ENCODE measurements around the gene FBXO31. TPM values are rescaled to one million over a fixed set of nuclear protein-coding genes. Genes with fewer than 3 reads are reported as not detected.

Gene FBXO31
- total and polyA plus RNA-seq, 2 of the 13 experiments (the other 11 are each of a cell fraction or from before 2014, with no cell fraction given), result 92.4 to 101 TPM

- TF ChIP-seq IKZF5 (CRISPR knock-in tag; IDR thresholded peaks at IDR 0.05) (peak; percentile 90), THAP9 (CRISPR knock-in tag; IDR thresholded peaks at IDR 0.05; ENCODE audit: borderline replicate concordance) (peak; percentile 94), THYN1 (CRISPR knock-in tag; IDR thresholded peaks at IDR 0.05; ENCODE audit: borderline replicate concordance, low read depth) (no peak), ZNF605 (CRISPR knock-in tag; IDR thresholded peaks at IDR 0.05) (peak; percentile 47; the same call in 1 of the 2 replicates), NFKBIZ (CRISPR knock-in tag; IDR thresholded peaks at IDR 0.05) (peak; percentile 76; the same call in 1 of the 2 replicates), SYNCRIP (IDR thresholded peaks at IDR 0.05; ENCODE audit: insufficient read depth, low read depth, low read length) (no peak), ZBTB4 (CRISPR knock-in tag; IDR thresholded peaks at IDR 0.05; ENCODE audit: borderline replicate concordance) (no peak; the same call in 1 of the 2 replicates), MYNN (CRISPR knock-in tag; IDR thresholded peaks at IDR 0.05; ENCODE audit: low read depth) (no peak), PLRG1 (conservative IDR thresholded peaks at IDR 0.05) (no peak), ZSCAN29 (CRISPR knock-in tag; conservative IDR thresholded peaks at IDR 0.05) (peak; percentile 81; the same call in 1 of the 2 replicates), HMGXB3 (CRISPR knock-in tag; IDR thresholded peaks at IDR 0.05; ENCODE audit: borderline replicate concordance) (peak; percentile 92; the same call in 1 of the 2 replicates), ZC3H4 (CRISPR knock-in tag; IDR thresholded peaks at IDR 0.05; ENCODE audit: borderline replicate concordance) (0 out of 2 replicates have a peak, but pooled peaks have one; percentile 45), HOXA7 (CRISPR knock-in tag; IDR thresholded peaks at IDR 0.05) (no peak), KDM2A (CRISPR knock-in tag; IDR thresholded peaks at IDR 0.05; ENCODE audit: borderline replicate concordance, low read depth) (peak; percentile 96), MTA3 (CRISPR knock-in tag; IDR thresholded peaks at IDR 0.05) (no peak), FIP1L1 (IDR thresholded peaks at IDR 0.05; ENCODE audit: borderline replicate concordance, insufficient read depth, low read depth, low read length) (peak; percentile 37; the same call in 1 of the 2 replicates)
Observed at GRCh38 chr16:87391950-87392820, 8.6 kb upstream of the FBXO31 start, which contains the start of gene MAP1LC3B (continued).

All from HepG2 (cell line).